ENCODE data around the gene RANBP10. TPM values are rescaled to one million over a fixed set of nuclear protein-coding genes. Genes with fewer than 3 reads are reported as not detected.
A peak's percentile ranks its signal among the peaks of the same experiment; 100 is the strongest.

Gene RANBP10
- total and polyA plus RNA-seq, 10 of the 15 experiments (the other 5 are each of a cell fraction or from before 2014, with no cell fraction given): 1.2 to 20.4 (median 10.8) TPM

GRCh38 chr16:67731071-67731752 lies 75.1 kb downstream of the RANBP10 start (continued):
- no peak for TF ChIP-seq ZBTB33 (IDR thresholded peaks at IDR 0.05)
- no peak for TF ChIP-seq EZH2 (IDR thresholded peaks at IDR 0.05; ENCODE audit: borderline replicate concordance, control insufficient read depth, low read depth, low read length)
- no peak for TF ChIP-seq ETV6 (conservative IDR thresholded peaks at IDR 0.05 in 1 of 2, IDR thresholded peaks at IDR 0.05 in 1 of 2; ENCODE audit: borderline replicate concordance in 1 of 2, low read depth in 1 of 2)
- no peak for TF ChIP-seq SUPT20H (IDR thresholded peaks at IDR 0.05; ENCODE audit: borderline replicate concordance, control insufficient read depth, low read depth, low read length)
- no peak for TF ChIP-seq ZNF274 (IDR thresholded peaks at IDR 0.05; ENCODE audit: insufficient read depth, insufficient read length)

- no peak for ATAC-seq
- ChIA-PET RAD21 (ENCODE audit: unreplicated experiment) (no interaction called here), CTCF (interaction anchor here (1.1 to 1.3 kb wide), 2 partner anchors 61 to 86 kb away, joined by 3 read pairs; no protein-coding TSS in a partner anchor), SMC1A (ENCODE audit: uncharacterized antibody, unreplicated experiment) (no interaction called here), POLR2A (no interaction called here)
- Histone ChIP-seq H2AFZ (ENCODE audit: control insufficient read depth, low read depth, low read length) (no peak overlapping the region), H3K27ac (ENCODE audit: control insufficient read depth, insufficient read depth) (no peak overlapping the region), H3K4me3 (no peak overlapping the region), H4K20me1 (ENCODE audit: control insufficient read depth, insufficient read depth) (no peaks in the 10 kb centered on the region), H3K79me2 (ENCODE audit: control insufficient read depth, insufficient read depth, low read length) (no peaks in the 10 kb centered on the region), H3K9ac (ENCODE audit: control insufficient read depth, insufficient read depth, low read length) (no peak overlapping the region), H3K27me3 (replicated peaks in 1 of 2; ENCODE audit: control insufficient read depth in 2 of 2, insufficient read depth in 2 of 2, low read length in 1 of 2) (no peaks in the 10 kb centered on the region), H3K4me1 (ENCODE audit: control insufficient read depth, insufficient read depth, low read length) (no peaks in the 10 kb centered on the region), H3K9me3 (replicated peaks; ENCODE audit: control insufficient read depth, insufficient read depth, low read length) (no peaks in the 10 kb centered on the region), H3K36me3 (ENCODE audit: control insufficient read depth in 2 of 2, insufficient read depth in 2 of 2, low read length in 1 of 2) (peaks cover 21 to 33% of the 10 kb centered on the region in 2 experiments; a peak in 3 of 4 replicates), H3K4me2 (ENCODE audit: control insufficient read depth, insufficient read depth) (no peak overlapping the region)
- intact Hi-C loops (cut with micrococcal nuclease; ENCODE audit: unreplicated experiment) (no loop called here), in situ Hi-C loops (cut with MboI) (no loop called here)
- FAIRE-seq: no peak
- 99% methylated on average over 6 of the region's 6 CpGs for WGBS (ENCODE audit: insufficient coverage, insufficient replicate concordance, low lambda C conversion rate, missing lambda C conversion rate)
- no peak for TF ChIP-seq KDM1A (IDR thresholded peaks at IDR 0.05; ENCODE audit: borderline replicate concordance)
- TF ChIP-seq PKNOX1 (IDR thresholded peaks at IDR 0.05): no peak
- no peak for TF ChIP-seq MYC (IDR thresholded peaks at IDR 0.05; ENCODE audit: insufficient read depth, insufficient read length, insufficient replicate concordance, low read length, severe bottlenecking)
- no peak for TF ChIP-seq TCF3 (IDR thresholded peaks at IDR 0.05; ENCODE audit: borderline replicate concordance, insufficient read depth, low read depth, low read length)
- no peak for TF ChIP-seq NFYB (IDR thresholded peaks at IDR 0.05; ENCODE audit: insufficient read depth, low read depth, low read length)
- TF ChIP-seq PAX8 (IDR thresholded peaks at IDR 0.05): no peak
- no peak for TF ChIP-seq STAT3 (IDR thresholded peaks at IDR 0.05; ENCODE audit: low read depth, low read length)
- TSS peak; percentile 22 for BruUV-seq (replicated peaks)
- no peak for DNase-seq (ENCODE audit: low read depth, low spot score)
Observed at GRCh38 chr16:67730326-67730725, 76.0 kb downstream of the RANBP10 start.
